ENCODE data around the gene SBF2. TPM values are rescaled to one million over a fixed set of nuclear protein-coding genes. Genes with fewer than 3 reads are reported as not detected.
A peak's percentile ranks its signal among the peaks of the same experiment; 100 is the strongest.

The SBF2 gene
- total RNA-seq, 2 donors from 2014 or later, result 33.3 to 42.5 TPM

- H3K36me3 Mint-ChIP-seq (ENCODE audit: low read depth), result peaks cover 21% of the 10 kb centered on the region
- H3K9me3 Mint-ChIP-seq, result no peaks in the 10 kb centered on the region
- peak overlapping the region; percentile 30 for H3K27ac Mint-ChIP-seq
- no peaks in the 10 kb centered on the region for H3K27me3 Mint-ChIP-seq
- no peak overlapping the region for H3K4me3 Mint-ChIP-seq
- peak; percentile 59 for ATAC-seq (replicated peaks)
- H3K4me1 Mint-ChIP-seq, result no peaks in the 10 kb centered on the region
Measured at GRCh38 chr11:9982127-9982795, 311.8 kb downstream of the SBF2 start.

- Mint-ChIP-seq H3K4me3 (no peak overlapping the region), H3K27me3 (no peaks in the 10 kb centered on the region), H3K36me3 (ENCODE audit: low read depth) (peaks cover 25% of the 10 kb centered on the region), H3K9me3 (no peaks in the 10 kb centered on the region), H3K27ac (no peak overlapping the region), H3K4me1 (no peaks in the 10 kb centered on the region)
- no peak for ATAC-seq (replicated peaks)
Measured at GRCh38 chr11:9980931-9981330, 313.1 kb downstream of the SBF2 start.

- peak overlapping the region; percentile 37 for H3K27ac Mint-ChIP-seq
- no peaks in the 10 kb centered on the region for H3K4me1 Mint-ChIP-seq
- H3K9me3 Mint-ChIP-seq, result no peaks in the 10 kb centered on the region
- H3K4me3 Mint-ChIP-seq, result no peak overlapping the region
- no peaks in the 10 kb centered on the region for H3K27me3 Mint-ChIP-seq
- peaks cover 10% of the 10 kb centered on the region for H3K36me3 Mint-ChIP-seq (ENCODE audit: low read depth)
- no peak for ATAC-seq (replicated peaks)
Measured at GRCh38 chr11:9977554-9977953, 316.5 kb downstream of the SBF2 start.

- no peak for ATAC-seq (replicated peaks)
- Mint-ChIP-seq H3K27ac (no peak overlapping the region), H3K4me3 (no peak overlapping the region), H3K36me3 (ENCODE audit: low read depth) (peaks cover 5% of the 10 kb centered on the region), H3K27me3 (no peaks in the 10 kb centered on the region), H3K9me3 (no peaks in the 10 kb centered on the region), H3K4me1 (no peaks in the 10 kb centered on the region)
Measured at GRCh38 chr11:9974375-9974774, 319.6 kb downstream of the SBF2 start.

DNA sequence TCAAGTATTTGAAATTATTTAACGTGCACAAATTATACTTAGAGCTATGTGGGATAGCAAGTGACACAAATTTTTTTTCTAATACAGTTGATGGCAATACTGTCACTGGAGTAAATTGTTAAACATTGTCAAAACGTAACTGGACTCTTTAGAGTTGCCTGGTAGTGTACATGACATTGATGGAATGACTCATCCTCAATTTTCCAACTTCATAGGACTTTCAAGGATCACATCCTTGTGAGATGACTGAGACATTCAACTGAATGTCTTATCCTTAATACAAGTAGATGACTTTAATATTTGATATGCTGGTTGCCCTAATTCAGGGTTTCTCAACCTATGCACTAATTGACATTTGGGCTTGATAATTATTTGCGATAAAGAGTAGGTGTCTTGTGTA lies 320.1 kb downstream of the SBF2 start:
- peaks cover 5% of the 10 kb centered on the region for H3K36me3 Mint-ChIP-seq (ENCODE audit: low read depth)
- H3K4me3 Mint-ChIP-seq, result no peak overlapping the region
- no peaks in the 10 kb centered on the region for H3K9me3 Mint-ChIP-seq
- no peaks in the 10 kb centered on the region for H3K4me1 Mint-ChIP-seq
- no peaks in the 10 kb centered on the region for H3K27me3 Mint-ChIP-seq
- H3K27ac Mint-ChIP-seq, result no peak overlapping the region
- no peak for ATAC-seq (replicated peaks)

- Mint-ChIP-seq H3K9me3 (no peaks in the 10 kb centered on the region), H3K27me3 (no peaks in the 10 kb centered on the region), H3K4me1 (no peaks in the 10 kb centered on the region), H3K4me3 (no peak overlapping the region), H3K27ac (no peak overlapping the region), H3K36me3 (ENCODE audit: low read depth) (peaks cover 5% of the 10 kb centered on the region)
- peak; percentile 80 for ATAC-seq (replicated peaks)
Measured at GRCh38 chr11:9972989-9973388, 321.0 kb downstream of the SBF2 start.

DNA sequence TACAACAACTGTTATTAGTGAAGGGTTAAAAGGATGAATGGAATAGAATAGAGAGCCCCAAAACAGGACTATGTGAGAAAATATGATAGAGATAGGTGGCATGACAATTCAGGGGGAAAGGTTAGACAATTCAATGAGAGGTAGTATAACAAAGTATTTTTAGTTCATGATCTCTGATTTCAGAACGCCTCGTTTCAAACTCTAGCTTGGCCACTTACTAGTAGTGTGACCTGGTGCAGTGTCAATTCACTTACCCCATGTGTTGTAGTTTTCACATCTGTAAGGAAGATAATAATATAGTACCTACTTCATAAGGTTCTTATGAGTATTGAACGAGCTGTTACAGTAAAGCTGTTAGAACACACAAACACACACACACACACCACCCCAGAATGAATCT lies 322.1 kb downstream of the SBF2 start:
- Mint-ChIP-seq H3K9me3 (no peaks in the 10 kb centered on the region), H3K4me1 (no peaks in the 10 kb centered on the region), H3K36me3 (ENCODE audit: low read depth) (peaks cover 2% of the 10 kb centered on the region), H3K27ac (no peak overlapping the region), H3K4me3 (no peak overlapping the region), H3K27me3 (no peaks in the 10 kb centered on the region)
- no peak for ATAC-seq (replicated peaks)

- Mint-ChIP-seq H3K4me1 (no peaks in the 10 kb centered on the region), H3K27ac (no peak overlapping the region), H3K9me3 (no peaks in the 10 kb centered on the region), H3K27me3 (no peaks in the 10 kb centered on the region), H3K36me3 (ENCODE audit: low read depth) (no peaks in the 10 kb centered on the region), H3K4me3 (no peak overlapping the region)
- ATAC-seq (replicated peaks), result no peak
Measured at GRCh38 chr11:9969068-9969467, 325.0 kb downstream of the SBF2 start.

GRCh38 chr11:9962722-9963121 lies 331.3 kb downstream of the SBF2 start:
- no peak overlapping the region for H3K27ac Mint-ChIP-seq
- no peaks in the 10 kb centered on the region for H3K4me1 Mint-ChIP-seq
- no peaks in the 10 kb centered on the region for H3K27me3 Mint-ChIP-seq
- ATAC-seq (replicated peaks), result no peak
- H3K9me3 Mint-ChIP-seq, result no peaks in the 10 kb centered on the region
- H3K36me3 Mint-ChIP-seq (ENCODE audit: low read depth), result peaks cover 25% of the 10 kb centered on the region
- no peak overlapping the region for H3K4me3 Mint-ChIP-seq

DNA sequence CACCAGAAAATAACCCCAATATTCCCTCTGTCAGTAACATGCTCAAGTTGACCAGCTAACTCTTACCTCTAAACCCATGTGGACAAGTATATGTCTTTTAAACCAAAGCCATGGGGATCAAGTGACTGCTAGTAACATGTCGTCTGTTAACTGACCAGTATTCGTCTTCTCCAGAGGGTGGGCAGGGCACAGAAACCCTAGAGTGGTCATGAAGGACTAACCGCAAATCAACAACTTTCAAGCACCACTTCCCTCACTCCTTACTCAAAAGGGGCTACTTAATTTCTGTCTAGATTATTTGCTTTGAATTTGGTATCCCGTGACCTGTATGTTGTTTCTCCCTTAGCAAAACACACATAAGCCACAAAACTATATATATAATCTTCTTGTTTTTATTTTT lies 336.9 kb downstream of the SBF2 start:
- Mint-ChIP-seq H3K9me3 (no peaks in the 10 kb centered on the region), H3K36me3 (ENCODE audit: low read depth) (peaks cover 25% of the 10 kb centered on the region), H3K4me3 (no peak overlapping the region), H3K27ac (no peak overlapping the region), H3K4me1 (no peaks in the 10 kb centered on the region), H3K27me3 (no peaks in the 10 kb centered on the region)
- ATAC-seq (replicated peaks), result no peak

DNA sequence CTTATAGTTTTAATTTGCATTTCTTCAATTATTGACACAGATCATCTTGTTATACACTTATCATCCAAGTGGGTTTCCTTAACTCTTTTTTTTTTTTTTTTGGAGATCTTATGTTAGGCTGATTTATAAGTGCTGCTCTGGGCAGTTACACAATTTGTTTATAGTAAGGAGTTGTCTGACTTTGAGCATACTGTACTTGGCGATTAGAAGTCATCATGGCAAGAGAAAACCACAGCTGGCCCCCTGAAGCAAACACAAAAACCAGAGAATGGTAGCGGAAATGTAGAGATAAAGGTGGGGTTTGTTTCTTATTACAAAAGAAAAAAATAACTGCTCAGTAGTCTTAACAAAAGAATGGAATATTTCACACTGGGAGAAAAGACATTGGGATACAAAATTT lies 337.5 kb downstream of the SBF2 start:
- Mint-ChIP-seq H3K27ac (no peak overlapping the region), H3K4me1 (no peaks in the 10 kb centered on the region), H3K4me3 (no peak overlapping the region), H3K36me3 (ENCODE audit: low read depth) (peaks cover 20% of the 10 kb centered on the region), H3K9me3 (no peaks in the 10 kb centered on the region), H3K27me3 (no peaks in the 10 kb centered on the region)
- ATAC-seq (replicated peaks), result no peak

GRCh38 chr11:9955391-9955790 lies 338.6 kb downstream of the SBF2 start:
- no peak for ATAC-seq (replicated peaks)
- H3K27me3 Mint-ChIP-seq, result no peaks in the 10 kb centered on the region
- no peaks in the 10 kb centered on the region for H3K4me1 Mint-ChIP-seq
- H3K9me3 Mint-ChIP-seq, result no peaks in the 10 kb centered on the region
- peaks cover 20% of the 10 kb centered on the region for H3K36me3 Mint-ChIP-seq (ENCODE audit: low read depth)
- H3K27ac Mint-ChIP-seq, result no peak overlapping the region
- H3K4me3 Mint-ChIP-seq, result no peak overlapping the region

- peaks cover 7% of the 10 kb centered on the region for H3K36me3 Mint-ChIP-seq (ENCODE audit: low read depth)
- H3K4me3 Mint-ChIP-seq, result no peak overlapping the region
- ATAC-seq (replicated peaks), result no peak
- no peaks in the 10 kb centered on the region for H3K27me3 Mint-ChIP-seq
- no peaks in the 10 kb centered on the region for H3K9me3 Mint-ChIP-seq
- no peak overlapping the region for H3K27ac Mint-ChIP-seq
- H3K4me1 Mint-ChIP-seq, result no peaks in the 10 kb centered on the region
Measured at GRCh38 chr11:9953994-9954626, 339.9 kb downstream of the SBF2 start.

- H3K9me3 Mint-ChIP-seq, result no peaks in the 10 kb centered on the region
- H3K36me3 Mint-ChIP-seq (ENCODE audit: low read depth), result no peaks in the 10 kb centered on the region
- no peak overlapping the region for H3K27ac Mint-ChIP-seq
Measured at GRCh38 chr11:9952511-9953196, 341.4 kb downstream of the SBF2 start.

DNA sequence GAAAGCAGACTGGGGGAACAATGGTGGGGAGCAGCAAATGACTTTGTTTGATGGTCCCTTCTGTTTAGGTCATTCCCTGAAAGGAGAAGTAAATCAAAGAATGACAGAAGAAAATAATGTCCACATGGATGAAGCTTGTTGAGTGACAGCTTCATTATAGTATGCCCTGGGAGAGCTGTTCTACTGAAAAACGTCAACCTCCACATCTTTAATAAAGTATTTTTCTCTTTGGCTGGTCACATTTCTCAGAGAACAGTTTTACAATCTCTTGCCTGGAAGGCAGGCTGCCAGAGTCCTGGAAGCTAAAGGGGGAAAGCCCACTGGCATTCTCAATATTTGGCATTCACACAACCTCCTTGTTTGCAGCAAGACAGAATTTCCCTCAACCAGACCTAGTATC lies 342.2 kb downstream of the SBF2 start:
- no peak for ATAC-seq (replicated peaks)
- no peaks in the 10 kb centered on the region for H3K9me3 Mint-ChIP-seq
- H3K4me1 Mint-ChIP-seq, result no peaks in the 10 kb centered on the region
- no peak overlapping the region for H3K4me3 Mint-ChIP-seq
- H3K27ac Mint-ChIP-seq, result no peak overlapping the region
- H3K27me3 Mint-ChIP-seq, result no peaks in the 10 kb centered on the region
- no peaks in the 10 kb centered on the region for H3K36me3 Mint-ChIP-seq (ENCODE audit: low read depth)

More at GRCh38 chr11:9952511-9953196, 341.4 kb downstream of the SBF2 start:
- Mint-ChIP-seq H3K4me1 (no peaks in the 10 kb centered on the region), H3K4me3 (no peak overlapping the region), H3K27me3 (no peaks in the 10 kb centered on the region)
- ATAC-seq (replicated peaks), result no peak
